ENCODE measurements around the gene ZRSR2. TPM values are rescaled to one million over a fixed set of nuclear protein-coding genes. Genes with fewer than 3 reads are reported as not detected.
"Not testable (repeated sequence)": the region's sequence is repeated elsewhere in the genome, so short reads cannot be mapped to it uniquely, and the experiment has no call there.

Gene ZRSR2, protein sequence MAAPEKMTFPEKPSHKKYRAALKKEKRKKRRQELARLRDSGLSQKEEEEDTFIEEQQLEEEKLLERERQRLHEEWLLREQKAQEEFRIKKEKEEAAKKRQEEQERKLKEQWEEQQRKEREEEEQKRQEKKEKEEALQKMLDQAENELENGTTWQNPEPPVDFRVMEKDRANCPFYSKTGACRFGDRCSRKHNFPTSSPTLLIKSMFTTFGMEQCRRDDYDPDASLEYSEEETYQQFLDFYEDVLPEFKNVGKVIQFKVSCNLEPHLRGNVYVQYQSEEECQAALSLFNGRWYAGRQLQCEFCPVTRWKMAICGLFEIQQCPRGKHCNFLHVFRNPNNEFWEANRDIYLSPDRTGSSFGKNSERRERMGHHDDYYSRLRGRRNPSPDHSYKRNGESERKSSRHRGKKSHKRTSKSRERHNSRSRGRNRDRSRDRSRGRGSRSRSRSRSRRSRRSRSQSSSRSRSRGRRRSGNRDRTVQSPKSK
- total RNA-seq, result 1 to 10 TPM; 5.6 to 8.8 (median 7.0) TPM

DNA sequence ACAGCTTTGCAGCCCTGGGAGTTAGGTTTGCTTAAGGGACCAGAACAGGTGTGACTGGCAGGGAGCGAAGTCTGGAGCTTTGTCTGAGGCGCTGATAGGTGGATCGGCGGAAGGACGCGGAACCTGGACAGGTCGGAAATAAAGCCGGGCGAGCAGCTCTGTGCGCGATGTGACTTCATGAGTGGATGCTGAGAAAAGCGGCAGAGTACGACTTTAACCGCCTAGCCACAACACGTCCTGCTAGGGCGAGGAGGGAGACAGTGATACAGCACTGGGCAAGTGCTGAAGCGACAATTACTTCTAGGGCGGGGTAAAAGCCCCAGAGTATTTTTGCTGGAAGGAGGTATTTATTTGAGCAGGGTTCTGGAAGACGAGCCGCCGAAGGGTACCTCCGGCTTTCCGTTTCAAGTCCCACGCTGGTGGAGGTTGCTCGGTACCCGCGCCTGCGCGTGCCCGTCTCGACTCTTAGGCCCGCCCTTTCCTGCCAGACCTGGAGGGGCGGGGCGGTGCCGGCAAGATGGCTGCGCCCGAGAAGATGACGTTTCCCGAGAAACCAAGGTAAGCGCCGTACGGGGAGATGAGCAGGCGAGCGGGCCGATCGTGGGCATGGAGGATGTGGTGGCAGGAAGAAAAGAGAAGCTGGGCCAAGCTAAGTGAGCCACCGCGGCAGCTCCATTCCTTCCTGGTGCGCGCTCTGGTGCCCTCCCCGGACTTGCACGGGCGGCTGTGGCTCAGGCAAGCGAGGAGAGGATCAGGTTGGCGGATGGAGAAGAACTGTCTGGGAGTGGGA lies at the start of gene ZRSR2:
ZRSR2 (plus strand) TSS at position 506 of the 790 bp plus-strand sequence; CDS start at position 518, 12 bp downstream.
- peak; percentile 66 for DNase-seq (ENCODE audit: low spot score)
- TF ChIP-seq CTCF (IDR thresholded peaks at IDR 0.05), result no peak
- peak; percentile 98 for ATAC-seq (ENCODE audit: low FRiP score)

GRCh38 chrX:15744181-15744867 lies 46.0 kb upstream of the ZRSR2 start:
- no peak for TF ChIP-seq CTCF (IDR thresholded peaks at IDR 0.05)
- DNase-seq (ENCODE audit: low spot score) (no peak), ATAC-seq (ENCODE audit: low FRiP score) (no peak)

GRCh38 chrX:15745179-15745578 lies 45.1 kb upstream of the ZRSR2 start:
- DNase-seq (ENCODE audit: low spot score), result no peak
- ATAC-seq (ENCODE audit: low FRiP score), result no peak
- TF ChIP-seq CTCF (IDR thresholded peaks at IDR 0.05), result no peak

- DNase-seq (ENCODE audit: low spot score); ATAC-seq (ENCODE audit: low FRiP score): not testable (repeated sequence)
These were observed 43.6 kb upstream of the ZRSR2 start for GRCh38 chrX:15746651-15747050.

DNA sequence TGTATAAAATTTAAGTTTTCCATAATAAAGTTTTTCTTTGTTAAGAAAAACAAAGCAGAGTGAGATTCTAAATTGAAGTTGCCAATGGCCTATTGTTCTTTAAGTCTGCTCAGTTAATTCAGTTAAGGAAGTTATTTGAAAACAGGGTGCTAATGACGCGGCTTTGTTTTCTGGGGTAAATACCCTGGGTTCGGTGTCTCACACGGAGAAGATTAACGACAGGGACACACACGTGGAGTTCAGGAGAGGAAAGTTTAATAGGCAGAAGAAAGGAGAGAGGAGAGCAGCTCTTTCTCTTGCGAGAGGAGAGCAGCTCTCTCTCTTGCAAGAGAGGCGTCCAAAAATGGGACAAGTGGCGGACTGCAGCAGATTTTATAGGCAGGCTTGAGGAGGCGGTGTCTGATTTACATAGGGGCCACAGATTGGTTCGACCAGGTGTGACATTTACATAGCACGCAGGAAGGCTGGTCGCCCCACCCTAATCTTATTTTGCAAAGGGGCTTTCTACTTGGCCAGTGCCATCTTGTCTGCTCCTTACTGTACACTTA lies 42.6 kb upstream of the ZRSR2 start:
- ATAC-seq (ENCODE audit: low FRiP score) (no peak), DNase-seq (ENCODE audit: low spot score) (no peak)
- no peak for TF ChIP-seq CTCF (IDR thresholded peaks at IDR 0.05)

DNA sequence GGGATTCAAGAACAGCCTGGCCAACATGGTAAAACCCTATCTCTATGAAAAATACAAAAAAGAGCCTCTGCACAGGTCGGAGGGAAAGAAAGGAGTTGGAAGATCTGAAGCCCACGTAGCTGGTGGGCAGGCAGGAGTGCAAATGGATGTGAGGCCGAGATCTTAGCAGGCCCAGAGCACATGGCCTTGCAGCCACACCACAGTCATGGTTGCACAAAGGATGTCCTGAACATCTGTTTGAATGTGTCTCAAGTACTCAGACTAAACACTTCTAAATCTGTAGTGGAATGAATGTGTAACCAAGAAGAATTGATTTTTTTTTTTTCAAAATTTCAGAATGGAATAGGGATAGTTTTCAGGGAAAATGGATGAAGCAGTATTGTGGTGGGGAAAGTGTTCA lies 41.4 kb upstream of the ZRSR2 start:
- no peak for TF ChIP-seq CTCF (IDR thresholded peaks at IDR 0.05)
- ATAC-seq (ENCODE audit: low FRiP score) (no peak), DNase-seq (ENCODE audit: low spot score) (no peak)

Data from omental fat pad (tissue), 4 donors.